ENCODE data around the gene KIF7.

KIF7 gene

DNA sequence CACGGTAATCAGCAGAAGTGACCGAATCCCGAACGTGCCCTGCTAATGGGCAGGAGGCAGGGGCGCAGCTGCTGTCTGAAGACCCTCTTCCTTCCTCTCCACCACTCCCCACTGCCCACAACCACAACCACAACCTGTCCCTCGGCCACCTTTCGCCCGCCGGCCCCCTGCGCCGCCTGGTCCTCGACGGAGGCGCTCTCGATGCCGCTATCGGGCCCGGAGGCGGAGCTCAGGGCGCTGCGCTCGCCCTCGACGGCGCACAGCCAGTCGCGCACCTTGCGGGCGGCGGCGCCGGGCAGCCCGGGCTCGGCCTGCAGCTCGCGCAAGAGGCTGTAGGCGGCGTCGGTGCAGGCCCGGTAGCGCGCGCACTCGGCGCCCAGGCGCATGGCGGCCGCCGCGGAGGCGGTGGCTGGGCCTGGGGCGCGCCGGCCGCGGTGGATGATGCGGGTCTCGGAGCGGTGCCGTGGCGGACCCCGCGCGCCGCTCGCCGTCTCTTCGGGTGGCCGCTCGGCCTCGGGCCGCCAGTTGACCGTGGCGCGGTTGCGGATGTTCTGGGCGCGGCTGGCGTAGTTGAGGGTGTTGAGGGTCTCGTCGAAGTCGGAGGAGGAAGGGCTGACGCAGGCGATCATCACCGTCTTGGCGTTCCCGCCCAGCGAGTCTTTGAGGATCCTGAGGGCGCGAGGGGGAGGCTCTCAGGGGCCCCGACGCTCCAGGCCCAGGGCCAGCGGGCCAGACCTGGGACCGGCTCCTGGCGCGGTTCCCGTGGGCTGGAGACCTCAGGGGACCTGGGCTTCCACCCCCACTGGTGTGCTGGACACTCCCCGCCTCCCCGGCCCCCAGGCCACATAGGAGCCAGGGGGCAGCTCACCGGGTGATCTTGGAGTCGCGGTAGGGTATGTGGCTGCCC is 6.9 kb downstream of the KIF7 start:
- DNase-seq: no peak

DNA sequence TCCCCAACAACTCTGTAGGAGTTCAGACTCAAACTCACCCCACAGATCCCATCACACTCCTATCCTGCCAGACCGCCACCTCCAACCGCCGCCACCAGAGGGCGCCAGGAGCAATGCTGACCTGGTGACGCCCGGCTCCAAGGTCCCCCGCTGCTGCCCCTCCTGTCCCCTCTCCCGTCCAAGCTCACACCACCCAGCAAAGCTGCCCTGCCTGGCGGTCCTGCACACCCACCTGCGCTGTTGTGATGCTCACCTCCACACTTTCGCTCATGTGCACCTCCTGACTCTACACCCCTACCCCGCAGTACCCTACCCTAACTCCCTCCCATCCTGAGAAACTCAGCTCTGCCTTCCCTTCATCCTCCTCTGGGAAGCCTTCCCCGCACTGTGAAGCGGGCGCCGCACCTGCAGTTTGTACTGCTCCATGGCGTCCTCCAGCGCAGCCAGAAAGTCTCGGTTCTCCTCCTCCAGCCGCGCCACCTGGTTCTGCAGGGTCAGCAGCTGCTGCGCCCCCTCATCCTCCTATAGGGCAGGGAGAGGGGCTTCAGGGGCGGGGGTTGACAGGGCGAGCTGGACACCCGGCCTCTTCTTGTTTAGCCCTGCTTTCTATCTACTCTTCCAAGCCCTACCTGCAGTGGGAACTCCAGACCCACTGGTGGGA is 7.9 kb downstream of the KIF7 start:
- DNase-seq: peak; percentile 85

DNA sequence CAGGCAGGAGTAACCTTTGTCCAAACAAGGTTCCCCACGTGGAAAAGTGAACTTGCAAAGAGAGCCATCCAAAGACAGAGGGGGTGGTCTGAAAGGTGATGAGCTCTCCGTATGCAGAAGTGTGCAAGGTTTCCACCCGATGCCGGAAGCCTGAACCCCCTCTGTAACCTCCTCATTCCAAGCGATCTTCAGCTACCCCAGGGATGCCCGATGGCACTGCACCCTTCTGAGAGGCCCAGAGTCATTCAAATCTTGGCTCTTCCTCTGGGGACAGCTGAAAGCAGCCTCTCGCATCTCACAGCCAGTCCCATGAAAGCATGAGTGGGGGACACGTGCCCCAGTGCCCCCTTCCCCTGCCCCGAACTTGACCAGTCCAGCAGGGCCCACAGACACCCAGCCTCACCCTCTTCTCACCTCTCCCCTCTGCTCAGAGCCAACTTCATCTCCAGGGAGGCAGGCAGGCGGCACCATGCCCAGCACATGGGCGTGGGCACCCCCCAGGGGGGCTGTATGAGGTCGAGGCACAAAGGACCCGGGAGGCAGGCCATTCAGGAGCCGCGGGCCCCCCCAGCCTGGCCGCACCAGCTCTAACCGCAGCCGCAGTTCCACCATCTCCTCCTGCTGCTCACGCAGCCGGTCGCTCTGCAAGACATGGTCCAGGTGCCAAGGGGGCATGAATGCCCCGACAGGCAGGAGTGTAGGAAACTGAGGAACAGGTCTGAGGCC is 8.7 kb downstream of the KIF7 start:
- no peak for DNase-seq

DNA sequence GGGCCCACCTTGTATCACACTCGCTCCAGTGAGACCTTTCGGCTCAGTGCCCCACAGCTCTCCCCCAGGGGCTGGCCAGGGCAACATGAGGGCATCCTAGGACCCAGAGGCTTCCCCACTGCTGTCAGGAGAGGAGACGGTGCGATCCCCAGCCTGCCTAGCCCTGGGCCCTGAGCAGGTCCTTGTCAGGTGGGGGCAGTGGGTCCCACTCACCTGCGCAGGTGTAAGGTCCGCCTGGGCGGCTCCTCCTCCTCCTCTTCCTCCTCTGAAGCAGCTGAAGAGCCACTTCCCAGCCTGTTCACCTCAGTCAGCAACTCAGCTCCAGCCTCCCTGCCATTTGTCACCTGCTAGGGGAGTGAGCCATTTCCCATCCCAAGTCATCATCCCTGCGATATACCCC is 9.6 kb downstream of the KIF7 start:
- DNase-seq: no peak

DNA sequence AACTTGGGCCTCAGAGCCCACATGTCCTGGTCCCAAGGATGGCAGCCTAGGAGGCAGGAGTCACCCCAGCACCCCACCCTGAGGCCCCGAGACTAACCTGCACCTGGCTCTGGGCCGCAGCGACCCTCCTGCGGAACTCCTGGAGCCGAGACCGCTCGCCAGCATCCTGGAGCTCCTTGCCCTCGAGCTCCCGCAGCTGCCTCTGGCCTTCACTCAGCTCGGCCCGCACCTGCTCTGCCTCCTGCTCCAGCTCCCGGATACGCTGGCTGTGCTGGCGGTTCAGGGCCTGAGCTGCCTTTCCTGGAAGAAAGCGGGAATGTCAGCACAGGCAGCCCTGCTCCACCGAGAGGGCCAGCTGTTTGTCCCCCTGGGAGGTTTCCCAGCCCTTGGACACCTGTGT is 13.2 kb downstream of the KIF7 start:
- DNase-seq: no peak

DNA sequence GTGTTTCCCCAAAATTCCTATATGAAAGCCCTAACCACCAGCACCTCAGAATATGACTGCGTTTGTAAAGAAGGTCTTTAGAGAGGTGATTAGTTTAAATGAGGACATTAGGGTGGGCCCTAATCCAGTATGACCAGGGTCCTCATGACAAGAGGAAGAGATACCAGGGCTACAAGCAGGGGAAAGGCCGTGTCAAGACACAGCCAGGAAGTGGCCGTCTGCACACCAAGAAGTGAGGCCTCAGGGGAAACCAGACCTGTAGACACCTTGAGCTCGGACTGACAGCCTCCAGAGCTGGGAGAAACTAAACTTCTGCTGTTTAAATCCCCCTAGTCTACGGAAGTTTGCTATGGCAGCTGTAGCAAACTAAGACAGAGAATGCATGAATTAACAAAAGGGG is 14.2 kb downstream of the KIF7 start:
- no peak for DNase-seq

DNA sequence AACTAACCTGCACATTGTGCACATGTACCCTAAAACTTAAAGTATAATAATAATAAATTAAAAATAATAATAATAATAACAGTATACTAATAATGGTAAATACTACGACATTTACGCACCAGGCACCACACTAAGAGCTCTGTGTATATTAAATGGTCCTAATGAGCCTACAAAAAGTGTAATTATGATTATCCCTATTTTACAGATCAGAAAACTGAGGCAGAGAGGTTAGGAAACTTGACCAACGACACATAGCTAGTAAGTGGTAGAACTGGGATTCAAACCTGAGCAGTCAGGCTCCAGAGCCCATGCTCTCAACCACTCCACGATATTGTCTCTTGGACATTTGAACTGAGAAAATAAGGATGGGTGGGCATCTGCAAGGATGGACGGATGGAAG is 15.0 kb downstream of the KIF7 start:
- DNase-seq: no peak

DNA sequence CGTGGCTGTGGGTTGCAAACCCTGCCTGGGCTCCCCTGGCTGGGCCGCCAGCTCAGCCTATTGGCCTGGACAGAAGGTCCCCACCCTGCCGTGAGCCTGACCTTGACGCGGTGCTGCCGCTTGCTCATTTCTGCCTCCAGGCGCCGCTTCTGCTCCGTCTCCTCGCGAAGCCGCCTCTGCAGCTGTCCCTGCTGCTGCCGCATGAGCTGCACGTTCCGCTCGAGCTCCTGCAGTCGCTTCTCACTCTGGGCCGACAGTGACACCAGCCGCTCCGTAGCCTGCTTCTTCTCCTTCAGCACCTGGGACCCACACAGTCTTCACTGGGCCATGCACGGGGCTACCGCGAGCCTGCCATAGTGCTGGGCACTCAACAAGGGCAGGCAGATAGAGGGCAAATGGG is 21.7 kb downstream of the KIF7 start:
- DNase-seq: no peak

DNA sequence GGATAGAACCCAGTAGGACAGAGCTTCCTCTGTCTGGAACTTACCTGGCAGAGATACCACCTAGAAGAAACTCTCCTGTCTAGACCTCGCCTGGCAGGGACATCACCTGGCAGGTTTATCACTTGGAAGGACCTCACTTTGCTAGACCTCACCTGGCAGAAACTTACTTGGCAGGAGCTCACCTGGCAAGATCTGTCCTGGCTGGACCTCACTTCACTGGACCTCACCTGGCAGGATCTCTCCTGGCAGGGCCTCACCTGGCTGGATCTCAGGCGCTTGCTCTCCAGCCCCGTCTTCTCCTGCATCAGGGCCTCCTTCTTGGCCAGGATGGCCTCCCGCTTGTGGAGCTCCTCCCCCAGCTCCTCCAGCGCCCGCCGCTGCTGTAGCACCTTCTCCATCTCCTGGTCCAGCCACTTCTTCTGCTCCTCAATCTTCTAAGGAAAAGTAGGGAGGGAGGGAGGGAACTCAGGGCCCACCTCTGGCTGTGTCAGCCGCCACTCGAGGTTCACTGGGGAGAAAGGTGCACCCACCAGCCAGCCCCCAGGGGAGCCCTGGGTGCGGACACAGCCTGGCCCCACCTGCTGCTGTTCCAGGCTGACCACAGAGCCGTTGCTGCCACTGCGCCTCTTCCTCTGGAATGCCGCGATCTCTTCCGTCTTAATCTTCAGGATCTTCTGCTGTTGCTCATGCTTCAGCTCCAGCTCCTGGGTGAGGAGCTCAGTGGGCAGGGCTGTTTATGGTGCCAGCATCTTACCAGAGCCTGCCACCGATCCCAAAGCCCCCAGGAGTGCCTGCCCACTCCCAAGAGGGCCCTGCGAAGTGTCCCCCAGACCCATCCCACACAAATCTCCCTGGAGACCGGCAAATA is 22.5 kb downstream of the KIF7 start:
- no peak for DNase-seq

DNA sequence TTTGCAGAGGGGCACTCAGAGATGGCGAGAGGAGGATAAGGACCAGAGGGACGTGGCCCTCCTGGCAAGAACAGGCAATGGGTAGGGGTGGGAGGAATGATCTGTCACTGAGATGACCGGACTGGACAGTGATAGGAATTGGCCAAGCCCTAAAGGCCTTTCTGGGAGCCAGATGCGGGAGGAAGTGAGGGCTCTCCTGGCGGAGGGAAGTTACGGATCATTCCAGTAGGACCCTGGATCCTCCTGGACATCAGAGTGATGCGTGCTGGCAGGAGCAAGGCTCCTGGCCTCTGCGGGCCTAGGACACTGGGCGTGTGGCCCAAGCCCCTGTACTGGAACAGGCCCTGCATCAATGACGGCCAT is 23.4 kb downstream of the KIF7 start:
- no peak for DNase-seq

DNA sequence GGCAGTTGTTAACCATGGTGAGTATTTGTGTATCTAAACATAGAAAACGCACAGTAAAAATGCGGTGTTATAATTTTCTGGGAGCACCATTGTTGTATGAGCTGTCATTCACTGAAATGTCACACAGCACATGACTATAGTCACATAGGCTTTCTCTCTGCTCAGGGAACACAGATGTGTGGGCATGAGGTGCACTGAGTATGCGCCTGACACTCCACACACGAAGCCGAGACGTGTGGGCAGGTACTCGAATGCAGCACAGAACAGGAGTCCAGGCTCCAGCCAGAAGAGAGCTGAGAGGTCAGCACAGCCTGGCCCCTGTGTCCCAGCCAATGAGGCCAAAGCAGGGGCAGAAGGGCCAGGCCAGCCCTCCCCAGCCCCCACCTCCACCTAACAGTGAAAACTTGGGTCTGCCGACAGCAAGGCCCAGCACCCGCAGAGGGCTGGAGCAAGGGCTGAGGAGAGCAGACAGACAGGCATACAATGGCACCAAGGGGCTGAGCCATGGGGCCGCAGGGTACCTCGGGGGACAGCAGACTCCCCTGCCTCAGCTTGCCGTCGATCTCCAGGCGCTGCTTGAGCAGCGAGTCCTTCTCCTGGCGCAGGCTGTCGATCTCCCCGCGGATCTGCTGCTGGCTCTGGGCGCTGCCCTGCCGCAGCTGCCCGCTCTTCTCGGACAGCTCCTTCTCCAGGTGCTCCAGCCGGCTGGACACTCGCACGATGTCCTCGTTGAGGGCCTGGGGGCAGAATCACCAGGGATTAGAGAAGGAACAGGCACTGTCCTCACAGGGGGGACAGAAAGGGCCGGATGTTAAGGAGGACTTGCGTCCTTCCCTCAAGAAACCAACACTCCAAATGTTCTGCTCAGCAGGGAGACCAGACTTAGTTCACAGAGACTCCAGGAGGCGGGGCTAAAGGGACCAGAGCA is 24.0 kb downstream of the KIF7 start:
- no peak for DNase-seq

DNA sequence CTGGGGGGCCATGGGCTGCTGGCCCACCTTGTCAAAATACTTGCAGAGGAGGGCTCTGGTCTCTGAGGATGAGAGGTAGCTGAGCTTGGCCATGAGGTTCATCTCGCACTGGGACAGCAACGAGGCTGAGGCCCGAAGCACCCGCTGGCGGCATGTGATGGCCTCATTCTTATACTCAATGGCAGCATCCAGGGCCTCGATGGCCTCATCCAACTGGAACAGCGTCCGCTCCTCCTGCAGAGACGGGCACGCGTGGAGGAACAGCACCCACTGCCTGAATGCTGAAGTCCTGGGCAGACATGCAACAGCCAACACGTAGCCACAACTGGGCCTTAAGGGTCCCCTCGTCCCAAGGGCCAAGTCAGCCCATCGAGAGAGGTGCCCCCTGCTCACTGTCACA is 25.0 kb downstream of the KIF7 start:
- DNase-seq: no peak

DNA sequence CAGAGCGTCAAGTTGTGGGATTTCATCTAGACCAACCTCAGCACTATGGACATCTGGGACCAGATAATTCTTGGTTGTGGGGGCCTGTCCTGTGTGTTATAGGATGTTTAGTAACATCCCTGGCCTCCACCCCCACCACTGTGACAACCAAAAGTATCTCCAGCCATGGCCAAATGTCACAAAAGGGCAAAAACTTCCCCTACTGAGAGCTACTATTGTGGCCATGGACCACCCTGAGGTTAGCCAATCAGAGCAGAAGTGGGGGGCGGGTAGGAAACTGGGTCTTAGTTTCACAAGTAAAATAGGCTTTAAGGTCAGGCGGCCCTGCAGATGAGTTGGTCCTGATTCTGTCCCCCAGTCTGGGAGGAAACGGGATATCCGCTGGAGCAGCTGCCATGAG is 25.4 kb downstream of the KIF7 start:
- no peak for DNase-seq

DNA sequence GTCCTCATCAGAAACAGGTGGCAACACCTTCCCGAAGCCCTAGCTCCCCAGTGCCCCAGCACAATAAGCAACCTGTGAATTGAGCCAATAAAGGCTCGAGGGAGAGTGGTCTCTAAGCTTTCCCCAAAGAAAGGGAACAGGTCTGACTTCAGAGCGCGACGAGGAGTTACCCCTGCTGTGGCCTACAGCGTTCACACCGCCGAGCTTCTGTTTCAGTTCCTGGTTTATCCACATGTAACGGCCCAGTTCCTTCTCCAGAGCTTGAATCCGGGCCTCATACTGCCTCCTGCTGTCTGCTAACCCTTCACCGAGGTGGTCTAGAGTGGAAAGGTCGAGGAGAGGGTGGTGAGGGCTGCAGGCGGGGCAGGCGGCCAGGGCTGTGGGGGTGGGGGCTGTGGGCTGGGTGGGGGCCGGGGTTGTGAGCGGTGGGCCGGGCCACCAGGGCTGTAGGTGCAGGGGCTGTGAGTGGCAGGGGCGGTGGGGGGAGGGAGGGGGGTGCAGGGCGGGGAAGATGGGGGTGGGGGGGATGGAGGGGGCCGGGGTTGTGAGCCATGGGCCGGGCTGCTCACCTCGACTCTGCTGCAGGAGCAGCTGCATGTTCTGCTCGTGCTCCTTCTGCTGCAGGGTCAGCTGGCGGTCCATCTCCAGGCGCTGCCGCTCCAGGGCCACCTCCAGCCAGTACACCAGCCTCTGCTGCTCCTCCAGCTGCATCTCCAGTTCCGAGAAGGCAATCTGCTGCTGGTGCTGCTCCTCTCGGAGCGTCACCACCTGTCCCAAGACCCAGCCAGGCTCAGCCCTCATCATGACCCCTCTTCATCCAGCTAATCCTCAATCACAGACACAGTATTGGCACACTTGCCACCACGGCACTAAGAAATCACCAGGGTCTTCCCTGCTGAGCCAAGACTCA is 26.2 kb downstream of the KIF7 start:
- no peak for DNase-seq

DNA sequence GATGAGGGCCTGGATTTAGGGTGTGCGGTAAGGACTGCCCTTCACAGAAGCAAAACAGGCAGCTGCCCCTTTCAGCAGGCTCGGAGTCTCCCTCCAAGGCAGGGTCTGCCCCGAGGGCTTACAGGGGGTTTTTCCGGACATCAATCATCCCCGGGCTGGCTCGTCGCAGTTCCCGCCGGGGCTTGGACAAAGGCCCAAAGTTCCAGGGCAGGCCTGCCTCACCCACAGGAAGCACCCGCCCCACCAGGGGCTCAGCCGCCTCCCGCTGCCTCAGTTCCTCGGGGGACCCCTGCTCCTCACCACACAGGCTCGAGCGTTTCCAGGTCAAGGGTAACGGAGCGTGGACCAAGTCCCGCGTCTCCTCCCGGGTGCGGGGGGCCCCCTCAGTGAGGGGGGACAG is 27.0 kb downstream of the KIF7 start:
- DNase-seq: no peak

DNA sequence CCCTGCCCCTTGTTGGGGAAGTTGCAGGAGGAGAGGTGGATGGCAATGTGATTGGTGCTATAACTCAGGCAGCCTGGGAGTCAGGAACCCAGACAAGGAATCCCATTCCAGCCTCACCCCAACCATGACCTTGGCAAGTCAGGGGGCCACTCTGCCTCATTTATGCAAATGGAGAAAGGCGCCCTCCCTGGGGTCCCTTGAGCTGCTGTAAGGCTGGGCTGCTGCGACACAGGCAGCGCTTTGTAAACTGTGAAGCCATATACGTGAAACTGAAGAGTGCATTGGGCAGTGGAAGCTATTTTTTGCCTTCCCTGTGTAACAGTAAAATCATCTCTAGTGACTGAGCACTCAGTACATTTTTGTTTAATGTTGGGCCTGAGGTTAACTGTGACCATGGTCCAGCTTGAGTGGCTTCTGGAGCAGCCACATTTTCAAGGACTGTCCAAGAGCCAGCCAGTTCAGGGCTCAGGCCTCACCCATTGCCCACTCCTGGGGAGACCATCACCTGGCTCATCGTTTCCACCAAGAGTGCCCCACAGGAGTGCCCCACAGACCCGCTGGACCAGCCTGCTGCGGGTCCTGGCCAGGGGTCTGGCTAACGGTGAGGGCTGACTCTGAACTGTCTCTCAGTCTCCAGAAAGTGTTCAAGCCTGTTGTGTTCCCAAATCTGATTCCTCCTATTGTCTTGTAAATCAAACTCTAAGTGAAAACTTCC is 27.9 kb downstream of the KIF7 start:
- DNase-seq: no peak

DNA sequence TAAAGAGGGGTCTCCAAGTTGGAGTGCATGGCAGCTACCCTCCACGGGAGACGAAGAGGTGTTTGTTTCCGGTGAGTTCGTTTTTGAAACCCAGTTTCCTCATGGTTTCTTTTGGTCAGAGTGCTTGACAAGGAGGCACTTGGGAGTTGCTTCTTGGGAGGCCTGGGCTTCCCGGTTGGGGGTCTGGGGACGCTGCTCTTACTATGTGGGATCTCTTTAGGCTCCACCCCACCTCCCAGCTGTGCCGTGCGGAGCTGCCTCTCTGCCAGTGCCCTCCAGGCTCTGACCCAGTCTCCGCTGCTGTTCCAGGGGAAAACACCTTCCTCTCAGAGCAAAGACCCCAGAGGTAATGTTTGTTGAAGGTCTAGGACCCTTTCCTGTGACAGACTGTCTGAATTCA is 29.6 kb downstream of the KIF7 start:
- DNase-seq: no peak

DNA sequence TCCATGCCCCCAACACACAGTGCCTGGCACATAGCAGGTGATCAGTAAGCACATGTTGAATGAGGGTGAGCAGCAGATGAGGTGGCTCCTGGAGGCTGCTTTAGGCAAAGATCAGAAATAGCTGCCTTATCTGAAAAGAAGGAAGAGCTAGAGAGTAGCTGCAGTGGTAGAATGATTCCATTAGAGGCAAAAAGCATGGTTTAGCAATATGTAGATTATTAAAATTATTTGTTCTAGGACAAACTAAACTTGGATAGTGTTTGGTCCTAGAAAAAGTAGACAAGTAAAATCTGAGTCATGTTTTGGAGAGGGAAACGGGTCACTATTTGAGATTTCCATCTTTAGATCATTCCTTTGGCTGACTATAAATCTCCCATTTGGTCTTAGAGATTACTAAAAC is 32.1 kb downstream of the KIF7 start:
- no peak for DNase-seq

DNA sequence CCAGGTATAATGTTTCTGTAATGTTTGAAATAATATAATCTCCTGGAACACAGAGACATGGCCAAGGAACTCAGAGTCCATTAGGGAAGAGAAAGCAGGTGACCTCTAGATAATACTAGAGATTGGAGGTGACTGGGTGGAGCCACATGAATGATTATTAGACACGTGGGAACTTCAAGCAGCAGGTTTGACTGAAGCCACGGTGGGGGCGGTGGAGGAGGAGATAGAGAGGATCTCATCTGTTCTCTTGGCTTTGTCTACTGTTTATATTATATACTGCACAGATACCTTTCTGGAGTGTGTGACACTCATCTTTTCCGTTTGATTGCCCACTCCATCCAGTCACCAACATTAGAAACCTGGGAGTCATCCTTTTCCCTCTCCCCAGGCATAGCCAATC is 33.7 kb downstream of the KIF7 start:
- no peak for DNase-seq

DNA sequence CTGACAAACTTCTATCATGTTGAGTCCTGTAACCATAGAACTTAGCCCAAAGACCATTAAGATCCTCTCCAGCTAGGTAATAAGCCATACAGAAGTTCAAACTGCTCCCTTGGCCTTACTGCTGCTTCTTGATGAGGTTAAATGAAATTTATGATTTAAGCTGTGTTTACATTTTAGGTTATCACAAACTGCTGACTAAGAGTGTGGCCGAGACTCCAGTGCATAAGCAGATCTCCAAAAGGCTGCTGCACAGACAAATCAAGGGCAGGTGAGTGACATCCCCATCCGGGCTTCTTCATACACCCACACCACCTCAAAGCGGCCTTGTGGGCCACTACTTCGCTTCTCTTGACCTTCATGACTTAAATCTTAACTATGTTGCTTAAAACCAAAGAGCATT is 39.0 kb downstream of the KIF7 start:
- DNase-seq: no peak
